Measurements from ENCODE around the gene RIGI.

RIGI gene

GRCh38 chr9:32516241-32516640 is 9.8 kb downstream of the RIGI start:
- Histone ChIP-seq H4K20me1 (ENCODE audit: low read depth, low read length) (no peaks in the 10 kb centered on the region), H3K9me3 (ENCODE audit: insufficient read depth, low read length) (peaks cover 23% of the 10 kb centered on the region; the same call in 1 of the 2 replicates)
- TF ChIP-seq, protein P1, sequence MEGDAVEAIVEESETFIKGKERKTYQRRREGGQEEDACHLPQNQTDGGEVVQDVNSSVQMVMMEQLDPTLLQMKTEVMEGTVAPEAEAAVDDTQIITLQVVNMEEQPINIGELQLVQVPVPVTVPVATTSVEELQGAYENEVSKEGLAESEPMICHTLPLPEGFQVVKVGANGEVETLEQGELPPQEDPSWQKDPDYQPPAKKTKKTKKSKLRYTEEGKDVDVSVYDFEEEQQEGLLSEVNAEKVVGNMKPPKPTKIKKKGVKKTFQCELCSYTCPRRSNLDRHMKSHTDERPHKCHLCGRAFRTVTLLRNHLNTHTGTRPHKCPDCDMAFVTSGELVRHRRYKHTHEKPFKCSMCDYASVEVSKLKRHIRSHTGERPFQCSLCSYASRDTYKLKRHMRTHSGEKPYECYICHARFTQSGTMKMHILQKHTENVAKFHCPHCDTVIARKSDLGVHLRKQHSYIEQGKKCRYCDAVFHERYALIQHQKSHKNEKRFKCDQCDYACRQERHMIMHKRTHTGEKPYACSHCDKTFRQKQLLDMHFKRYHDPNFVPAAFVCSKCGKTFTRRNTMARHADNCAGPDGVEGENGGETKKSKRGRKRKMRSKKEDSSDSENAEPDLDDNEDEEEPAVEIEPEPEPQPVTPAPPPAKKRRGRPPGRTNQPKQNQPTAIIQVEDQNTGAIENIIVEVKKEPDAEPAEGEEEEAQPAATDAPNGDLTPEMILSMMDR (IDR thresholded peaks at IDR 0.05; ENCODE audit: insufficient read depth, low read length, poor library complexity, severe bottlenecking), result no peak
- TF ChIP-seq EZH2phosphoT487 (conservative IDR thresholded peaks at IDR 0.05; ENCODE audit: low read length), result no peak

GRCh38 chr9:32508728-32509127 is 17.3 kb downstream of the RIGI start:
- Histone ChIP-seq H3K9me3 (ENCODE audit: insufficient read depth, low read length) (no peaks in the 10 kb centered on the region), H3K79me2 (ENCODE audit: insufficient read depth, low read length) (no peaks in the 10 kb centered on the region), H3K4me3 (ENCODE audit: insufficient read depth, low read length, poor library complexity, severe bottlenecking) (no peak overlapping the region), H3K9me2 (replicated peaks; ENCODE audit: insufficient read depth, low read length) (no peaks in the 10 kb centered on the region), H3K27me3 (ENCODE audit: low read length) (no peaks in the 10 kb centered on the region), H3K36me3 (ENCODE audit: low read length) (no peaks in the 10 kb centered on the region), H3K27ac (ENCODE audit: low read depth, low read length) (no peak overlapping the region), H3F3A (ENCODE audit: insufficient read depth) (no peaks in the 10 kb centered on the region), H2AFZ (ENCODE audit: low read depth, low read length, severe bottlenecking) (no peak overlapping the region), H3K4me2 (ENCODE audit: low read depth, low read length, poor library complexity, severe bottlenecking) (no peak overlapping the region), H4K20me1 (ENCODE audit: low read depth, low read length) (no peaks in the 10 kb centered on the region), H3K9ac (ENCODE audit: low read length) (no peak overlapping the region)
- no peak for TF ChIP-seq EZH2phosphoT487 (conservative IDR thresholded peaks at IDR 0.05; ENCODE audit: low read length)

More at GRCh38 chr9:32516241-32516640, 9.8 kb downstream of the RIGI start:
- Histone ChIP-seq H3K27me3 (ENCODE audit: low read length) (no peaks in the 10 kb centered on the region), H3K9ac (ENCODE audit: low read length) (no peak overlapping the region), H3K9me2 (replicated peaks; ENCODE audit: insufficient read depth, low read length) (no peaks in the 10 kb centered on the region), H3F3A (ENCODE audit: insufficient read depth) (no peaks in the 10 kb centered on the region), H3K4me2 (ENCODE audit: low read depth, low read length, poor library complexity, severe bottlenecking) (no peak overlapping the region), H3K27ac (ENCODE audit: low read depth, low read length) (no peak overlapping the region), H3K36me3 (ENCODE audit: low read length) (peaks cover 5% of the 10 kb centered on the region; the same call in 1 of the 2 replicates), H3K4me3 (ENCODE audit: insufficient read depth, low read length, poor library complexity, severe bottlenecking) (no peak overlapping the region), H3K79me2 (ENCODE audit: insufficient read depth, low read length) (no peaks in the 10 kb centered on the region), H2AFZ (ENCODE audit: low read depth, low read length, severe bottlenecking) (no peak overlapping the region)

GRCh38 chr9:32503008-32503407 is 23.0 kb downstream of the RIGI start:
- Histone ChIP-seq H3K9me3 (ENCODE audit: insufficient read depth, low read length) (no peaks in the 10 kb centered on the region), H3K79me2 (ENCODE audit: insufficient read depth, low read length) (no peaks in the 10 kb centered on the region), H3F3A (ENCODE audit: insufficient read depth) (no peaks in the 10 kb centered on the region), H4K20me1 (ENCODE audit: low read depth, low read length) (no peaks in the 10 kb centered on the region), H2AFZ (ENCODE audit: low read depth, low read length, severe bottlenecking) (no peak overlapping the region), H3K9ac (ENCODE audit: low read length) (no peak overlapping the region), H3K36me3 (ENCODE audit: low read length) (no peaks in the 10 kb centered on the region), H3K27me3 (ENCODE audit: low read length) (no peaks in the 10 kb centered on the region), H3K4me2 (ENCODE audit: low read depth, low read length, poor library complexity, severe bottlenecking) (no peak overlapping the region), H3K9me2 (replicated peaks; ENCODE audit: insufficient read depth, low read length) (no peaks in the 10 kb centered on the region), H3K4me3 (ENCODE audit: insufficient read depth, low read length, poor library complexity, severe bottlenecking) (no peak overlapping the region), H3K27ac (ENCODE audit: low read depth, low read length) (no peak overlapping the region)
- TF ChIP-seq EZH2phosphoT487 (conservative IDR thresholded peaks at IDR 0.05; ENCODE audit: low read length), result no peak
- TF ChIP-seq, protein P1 (IDR thresholded peaks at IDR 0.05; ENCODE audit: insufficient read depth, low read length, poor library complexity, severe bottlenecking), result no peak

GRCh38 chr9:32502464-32502863 is 23.5 kb downstream of the RIGI start:
- Histone ChIP-seq H3K9ac (ENCODE audit: low read length) (no peak overlapping the region), H3K9me2 (replicated peaks; ENCODE audit: insufficient read depth, low read length) (no peaks in the 10 kb centered on the region)
- no peak for TF ChIP-seq EZH2phosphoT487 (conservative IDR thresholded peaks at IDR 0.05; ENCODE audit: low read length)
- TF ChIP-seq, protein P1 (IDR thresholded peaks at IDR 0.05; ENCODE audit: insufficient read depth, low read length, poor library complexity, severe bottlenecking), result no peak

More at GRCh38 chr9:32502464-32502863, 23.5 kb downstream of the RIGI start:
- no peaks in the 10 kb centered on the region for H3K27me3 ChIP-seq (ENCODE audit: low read length)
- H3K36me3 ChIP-seq (ENCODE audit: low read length), result no peaks in the 10 kb centered on the region
- H3K9me3 ChIP-seq (ENCODE audit: insufficient read depth, low read length), result no peaks in the 10 kb centered on the region
- no peaks in the 10 kb centered on the region for H3K79me2 ChIP-seq (ENCODE audit: insufficient read depth, low read length)
- no peak overlapping the region for H3K4me3 ChIP-seq (ENCODE audit: insufficient read depth, low read length, poor library complexity, severe bottlenecking)
- no peak overlapping the region for H3K27ac ChIP-seq (ENCODE audit: low read depth, low read length)
- no peaks in the 10 kb centered on the region for H3F3A ChIP-seq (ENCODE audit: insufficient read depth)
- no peak overlapping the region for H3K4me2 ChIP-seq (ENCODE audit: low read depth, low read length, poor library complexity, severe bottlenecking)
- H4K20me1 ChIP-seq (ENCODE audit: low read depth, low read length), result no peaks in the 10 kb centered on the region
- no peak overlapping the region for H2AFZ ChIP-seq (ENCODE audit: low read depth, low read length, severe bottlenecking)

Measured in SU-DHL-6 (cell line).